NK-92 treated with Interleukin-12 subunit alpha and Interleukin-12 subunit beta, amount 100 ng/mL, for 24 hours (cell line): ENCODE results near the gene LRP1B.
"Not testable (repeated sequence)": the region's sequence is repeated elsewhere in the genome, so short reads cannot be mapped to it uniquely, and the experiment has no call there.

Experiments
- DNase-seq: peaks from one replicate; lab custom pipeline; 2025; lab: John Stamatoyannopoulos, UW

Gene LRP1B

GRCh38 chr2:140683658-140684057 is 1447.2 kb downstream of the LRP1B start:
- no peak for DNase-seq

GRCh38 chr2:140680862-140681261 is 1450.0 kb downstream of the LRP1B start:
- no peak for DNase-seq

GRCh38 chr2:140679752-140680151 is 1451.1 kb downstream of the LRP1B start:
- no peak for DNase-seq

- no peak for DNase-seq
Measured at GRCh38 chr2:140669911-140670310, 1460.9 kb downstream of the LRP1B start.

- DNase-seq: no peak
Measured at GRCh38 chr2:140667203-140667602, 1463.6 kb downstream of the LRP1B start.

GRCh38 chr2:140662504-140662903 is 1468.3 kb downstream of the LRP1B start:
- DNase-seq: no peak

- no peak for DNase-seq
Measured at GRCh38 chr2:140658760-140659692, 1471.8 kb downstream of the LRP1B start.

GRCh38 chr2:140657657-140658056 is 1473.2 kb downstream of the LRP1B start:
- no peak for DNase-seq

GRCh38 chr2:140654565-140654964 is 1476.3 kb downstream of the LRP1B start:
- DNase-seq: no peak

GRCh38 chr2:140650825-140651224 is 1480.0 kb downstream of the LRP1B start:
- no peak for DNase-seq

- DNase-seq: not testable (repeated sequence)
Measured at GRCh38 chr2:140650134-140650533, 1480.7 kb downstream of the LRP1B start.

GRCh38 chr2:140648393-140648792 is 1482.4 kb downstream of the LRP1B start:
- no peak for DNase-seq

- DNase-seq: no peak
Measured at GRCh38 chr2:140643761-140644187, 1487.0 kb downstream of the LRP1B start.

GRCh38 chr2:140641163-140641562 is 1489.7 kb downstream of the LRP1B start:
- DNase-seq: no peak

GRCh38 chr2:140639628-140640027 is 1491.2 kb downstream of the LRP1B start:
- DNase-seq: no peak

GRCh38 chr2:140630557-140630956 is 1500.3 kb downstream of the LRP1B start:
- no peak for DNase-seq

GRCh38 chr2:140627885-140628284 is 1502.9 kb downstream of the LRP1B start:
- no peak for DNase-seq

- DNase-seq: no peak
Measured at GRCh38 chr2:140627136-140627535, 1503.7 kb downstream of the LRP1B start.

GRCh38 chr2:140624200-140624599 is 1506.6 kb downstream of the LRP1B start:
- no peak for DNase-seq

GRCh38 chr2:140621583-140622362 is 1509.0 kb downstream of the LRP1B start:
- DNase-seq: no peak

GRCh38 chr2:140604788-140605187 is 1526.0 kb downstream of the LRP1B start:
- DNase-seq: no peak

- DNase-seq: no peak
Measured at GRCh38 chr2:140604096-140604495, 1526.7 kb downstream of the LRP1B start.

- no peak for DNase-seq
Measured at GRCh38 chr2:140603416-140603815, 1527.4 kb downstream of the LRP1B start.
